ENCODE results near the gene FAM24A.

The FAM24A gene

GRCh38 chr10:122930140-122930539 lies 19.7 kb downstream of the FAM24A start:
- in situ Hi-C loops (cut with MboI; ENCODE audit: low sequenced_read_pairs) = no loop called here

GRCh38 chr10:122931088-122931906 lies 20.9 kb downstream of the FAM24A start:
- in situ Hi-C loops (cut with MboI; ENCODE audit: low sequenced_read_pairs) = no loop called here

GRCh38 chr10:122939133-122939855 lies 28.9 kb downstream of the FAM24A start:
- in situ Hi-C loops (cut with MboI; ENCODE audit: low sequenced_read_pairs) = no loop called here

- in situ Hi-C loops (cut with MboI; ENCODE audit: low sequenced_read_pairs) = no loop called here
Measured at GRCh38 chr10:122939856-122940543, 29.6 kb downstream of the FAM24A start.

GRCh38 chr10:122949296-122949695 lies 38.9 kb downstream of the FAM24A start:
- in situ Hi-C loops (cut with MboI; ENCODE audit: low sequenced_read_pairs) = no loop called here

- in situ Hi-C loops (cut with MboI; ENCODE audit: low sequenced_read_pairs) = no loop called here
Measured at GRCh38 chr10:122953902-122954730, 43.7 kb downstream of the FAM24A start, which contains the start of gene C10orf88. Gene C10orf88, minus strand, starts transcription at chr10:122954227. Its CDS starts 49 bp downstream, at chr10:122954178.

GRCh38 chr10:122954731-122955050 lies 44.3 kb downstream of the FAM24A start:
- in situ Hi-C loops (cut with MboI; ENCODE audit: low sequenced_read_pairs) = no loop called here

GRCh38 chr10:122955892-122956291 lies 45.5 kb downstream of the FAM24A start:
- in situ Hi-C loops (cut with MboI; ENCODE audit: low sequenced_read_pairs) = no loop called here

GRCh38 chr10:122957474-122957873 lies 47.1 kb downstream of the FAM24A start:
- in situ Hi-C loops (cut with MboI; ENCODE audit: low sequenced_read_pairs) = no loop called here

GRCh38 chr10:122962405-122962804 lies 52.0 kb downstream of the FAM24A start:
- in situ Hi-C loops (cut with MboI; ENCODE audit: low sequenced_read_pairs) = no loop called here

Measured in HL-60/S4 treated with retinoic acid at 250 ng/mL for 4 days and 3 days (cell line).